ENCODE data around the gene PAX5.

The PAX5 gene

GRCh38 chr9:36911037-36911436 is 123.0 kb downstream of the PAX5 start:
- TF ChIP-seq REST (IDR thresholded peaks at IDR 0.05; ENCODE audit: insufficient read depth in 1 of 2, low read depth in 2 of 2, low read length in 2 of 2) (no peak), POLR2AphosphoS5 (IDR thresholded peaks at IDR 0.05; ENCODE audit: low read depth, low read length) (no peak), TAF1 (IDR thresholded peaks at IDR 0.05; ENCODE audit: borderline replicate concordance, insufficient read depth, low read length) (no peak), SIN3A (IDR thresholded peaks at IDR 0.05; ENCODE audit: borderline replicate concordance, insufficient read depth, low read length) (no peak), FOXP2 (optimal IDR thresholded peaks at IDR 0.05; ENCODE audit: borderline replicate concordance, extremely low read depth, extremely low read length, insufficient read depth) (no peak)

DNA sequence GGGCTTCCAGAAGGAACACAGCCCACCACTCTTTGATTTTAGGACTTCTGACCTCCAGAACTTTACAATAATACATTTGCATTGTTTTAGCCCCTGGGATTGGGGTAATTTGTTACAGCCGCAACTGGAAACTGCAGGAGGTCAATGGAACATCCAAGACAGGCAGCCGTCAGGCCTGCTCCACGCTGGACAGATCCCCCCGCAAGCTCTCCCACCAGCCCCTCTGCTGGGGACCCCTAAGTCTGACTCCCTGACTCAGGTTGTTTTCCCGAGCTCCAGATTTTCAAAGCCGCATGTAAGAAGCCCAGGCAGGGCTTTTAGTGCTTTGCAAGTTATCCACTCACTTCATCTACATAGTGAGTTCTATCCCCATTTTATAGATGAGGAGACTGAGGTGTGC is 127.6 kb downstream of the PAX5 start:
- no peak for TF ChIP-seq TAF1 (IDR thresholded peaks at IDR 0.05; ENCODE audit: borderline replicate concordance, insufficient read depth, low read length)
- TF ChIP-seq REST (IDR thresholded peaks at IDR 0.05; ENCODE audit: insufficient read depth in 1 of 2, low read depth in 2 of 2, low read length in 2 of 2), result peak; percentile 24 to 66; a peak in 2 of 4 replicates

DNA sequence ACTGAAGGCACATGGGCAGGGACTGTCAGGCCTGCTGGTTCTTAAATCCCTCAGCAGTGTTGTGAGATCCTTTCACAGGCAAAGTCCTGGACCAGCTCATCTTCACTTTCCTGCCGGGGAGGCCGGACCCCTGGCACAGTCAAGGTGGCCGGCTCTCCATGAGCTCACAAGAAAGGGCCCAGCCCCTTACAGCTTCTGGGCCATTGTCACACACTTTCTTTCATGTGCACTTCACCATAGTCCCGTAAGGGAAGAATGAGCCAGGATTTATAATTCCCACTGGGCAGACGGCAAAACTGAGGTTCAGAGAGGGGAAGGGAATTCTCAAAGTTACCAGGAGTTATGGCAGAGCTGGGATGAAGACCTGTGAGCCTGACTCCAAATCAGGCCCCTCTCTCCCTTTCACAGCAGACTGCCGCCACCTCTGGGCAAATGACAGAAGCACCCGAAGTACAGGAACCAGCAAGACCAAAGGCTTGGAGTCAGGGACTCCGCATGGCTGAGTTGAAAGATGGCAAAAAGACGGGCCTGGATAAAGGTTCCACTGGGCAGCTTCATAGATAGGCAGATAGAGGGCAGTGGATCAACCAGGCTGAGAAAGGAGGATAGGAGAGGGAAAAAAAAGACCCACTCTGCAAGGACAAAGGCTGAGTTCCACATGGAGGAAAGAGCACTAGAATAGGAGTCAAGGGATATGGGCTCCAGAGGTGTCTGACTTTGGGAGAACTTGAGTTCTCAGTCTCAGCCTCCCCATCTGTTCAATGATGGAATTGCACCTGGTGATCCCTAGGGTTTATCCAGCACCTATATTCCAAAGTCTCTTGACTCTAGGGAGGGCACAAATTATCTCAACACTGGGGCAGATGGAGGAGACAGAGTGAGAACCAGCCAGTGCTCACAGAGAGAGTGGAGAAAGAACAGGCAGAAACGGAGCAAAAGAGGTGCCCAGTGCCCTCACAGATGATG is 128.7 kb downstream of the PAX5 start:
- no peak for TF ChIP-seq REST (IDR thresholded peaks at IDR 0.05; ENCODE audit: insufficient read depth in 1 of 2, low read depth in 2 of 2, low read length in 2 of 2)
- TF ChIP-seq TAF1 (IDR thresholded peaks at IDR 0.05; ENCODE audit: borderline replicate concordance, insufficient read depth, low read length), result no peak
- no peak for TF ChIP-seq POLR2AphosphoS5 (IDR thresholded peaks at IDR 0.05; ENCODE audit: low read depth, low read length)
- TF ChIP-seq SIN3A (IDR thresholded peaks at IDR 0.05; ENCODE audit: borderline replicate concordance, insufficient read depth, low read length), result no peak
- TF ChIP-seq FOXP2 (optimal IDR thresholded peaks at IDR 0.05; ENCODE audit: borderline replicate concordance, extremely low read depth, extremely low read length, insufficient read depth), result no peak

- TF ChIP-seq POLR2AphosphoS5 (IDR thresholded peaks at IDR 0.05; ENCODE audit: low read depth, low read length) (no peak), TAF1 (IDR thresholded peaks at IDR 0.05; ENCODE audit: borderline replicate concordance, insufficient read depth, low read length) (no peak), SIN3A (IDR thresholded peaks at IDR 0.05; ENCODE audit: borderline replicate concordance, insufficient read depth, low read length) (no peak), REST (IDR thresholded peaks at IDR 0.05; ENCODE audit: insufficient read depth in 1 of 2, low read depth in 2 of 2, low read length in 2 of 2) (no peak), FOXP2 (optimal IDR thresholded peaks at IDR 0.05; ENCODE audit: borderline replicate concordance, extremely low read depth, extremely low read length, insufficient read depth) (no peak)
Observed at GRCh38 chr9:36903541-36904435, 130.3 kb downstream of the PAX5 start.

All from PFSK-1 (cell line).